GM21423 (cell line): ENCODE results near the gene IFT52.

Experiments
- ATAC-seq: cut with Tn5 transposase; IDR thresholded peaks from one replicate; pipeline ENCODE4 v1.9.1; 2021; ENCODE audit warnings: mild to moderate bottlenecking, moderate library complexity; ENCODE audit not compliant: unreplicated experiment

IFT52 gene

DNA sequence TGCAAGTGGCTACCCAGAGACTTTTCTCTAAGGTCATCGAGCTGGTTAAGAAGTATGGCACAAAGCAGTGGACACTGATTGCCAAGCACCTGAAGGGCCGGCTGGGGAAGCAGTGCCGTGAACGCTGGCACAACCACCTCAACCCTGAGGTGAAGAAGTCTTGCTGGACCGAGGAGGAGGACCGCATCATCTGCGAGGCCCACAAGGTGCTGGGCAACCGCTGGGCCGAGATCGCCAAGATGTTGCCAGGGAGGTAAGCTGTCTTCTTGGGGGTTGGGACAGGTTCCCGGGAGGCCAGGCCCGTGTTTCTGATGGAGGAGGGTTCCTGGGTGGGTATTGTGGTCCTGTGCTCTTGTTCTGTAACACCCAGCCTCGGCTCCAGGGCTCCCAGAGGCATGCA, 96.1 kb downstream of the IFT52 start:
- ATAC-seq = no peak

DNA sequence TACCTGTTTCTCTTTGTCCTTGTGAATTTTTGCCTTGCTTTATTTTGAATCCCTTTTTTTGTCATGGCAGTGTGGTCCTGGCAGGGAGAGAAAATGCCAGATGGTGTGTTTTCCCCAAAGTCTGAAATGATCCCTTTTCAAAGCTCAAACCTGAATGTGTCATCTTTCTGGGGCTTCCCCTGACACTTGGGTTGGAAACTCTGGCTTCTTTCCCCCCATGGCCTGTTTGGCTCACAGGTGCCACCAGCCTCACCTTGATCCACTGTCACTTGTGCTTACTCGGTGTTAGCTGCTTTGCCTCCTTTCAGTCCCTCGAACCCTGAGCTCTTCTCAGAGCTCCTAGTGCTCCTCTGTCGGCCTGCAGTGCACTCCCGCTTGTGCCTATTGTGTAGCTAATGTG, 98.4 kb downstream of the IFT52 start:
- no peak for ATAC-seq

DNA sequence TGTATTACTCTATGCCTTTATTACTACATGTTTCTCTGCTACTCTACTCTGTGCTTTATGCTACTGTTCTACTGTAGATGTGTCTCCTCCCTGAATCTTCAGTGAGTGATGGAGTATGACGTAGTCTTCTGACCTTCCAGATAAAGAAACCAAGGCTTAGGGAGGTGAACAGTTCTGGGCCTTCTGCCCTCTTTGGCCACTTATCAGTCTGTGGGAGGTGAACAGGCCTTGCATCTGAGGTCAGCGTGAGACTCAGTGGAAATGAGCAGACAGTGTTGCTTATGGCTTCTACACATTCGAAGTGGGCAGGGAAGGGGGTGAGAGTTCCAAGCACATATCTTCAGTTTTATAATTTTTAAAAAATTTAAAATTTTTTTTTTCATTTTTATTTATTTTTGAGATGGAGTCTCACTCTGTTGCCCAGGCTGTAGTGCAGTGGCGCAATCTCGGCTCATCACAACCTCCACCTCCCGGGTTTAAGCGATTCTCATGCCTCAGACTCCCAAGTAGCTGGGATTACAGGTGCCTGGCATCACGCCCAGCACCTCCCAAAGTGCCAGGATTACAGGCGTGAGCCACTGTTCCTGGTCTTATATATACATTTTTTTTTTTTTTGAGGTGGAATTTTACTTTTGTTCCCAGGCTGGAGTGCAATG, 100.3 kb downstream of the IFT52 start:
- ATAC-seq = no peak

DNA sequence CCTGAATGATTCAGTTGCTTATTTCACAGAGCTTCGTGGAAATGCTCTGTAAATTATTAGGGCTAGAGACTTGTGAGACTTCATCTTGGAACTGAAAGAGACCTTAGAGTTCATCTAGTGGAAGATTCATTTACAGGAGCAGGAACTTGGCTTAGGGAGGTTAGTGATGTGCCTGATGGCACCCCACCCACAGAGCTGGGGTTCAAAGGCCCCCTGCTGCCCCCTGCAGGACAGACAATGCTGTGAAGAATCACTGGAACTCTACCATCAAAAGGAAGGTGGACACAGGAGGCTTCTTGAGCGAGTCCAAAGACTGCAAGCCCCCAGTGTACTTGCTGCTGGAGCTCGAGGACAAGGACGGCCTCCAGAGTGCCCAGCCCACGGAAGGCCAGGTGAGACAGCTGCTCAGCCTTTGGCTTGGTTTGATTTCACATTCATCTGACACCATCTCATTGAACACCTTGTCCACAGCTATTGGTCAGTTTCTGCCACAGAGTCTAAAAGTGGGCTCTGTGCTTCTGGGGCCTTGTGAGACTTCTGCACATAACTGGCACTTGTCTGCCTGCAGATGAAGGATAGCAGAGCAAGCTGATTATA, 101.3 kb downstream of the IFT52 start:
- ATAC-seq = peak; percentile 58

DNA sequence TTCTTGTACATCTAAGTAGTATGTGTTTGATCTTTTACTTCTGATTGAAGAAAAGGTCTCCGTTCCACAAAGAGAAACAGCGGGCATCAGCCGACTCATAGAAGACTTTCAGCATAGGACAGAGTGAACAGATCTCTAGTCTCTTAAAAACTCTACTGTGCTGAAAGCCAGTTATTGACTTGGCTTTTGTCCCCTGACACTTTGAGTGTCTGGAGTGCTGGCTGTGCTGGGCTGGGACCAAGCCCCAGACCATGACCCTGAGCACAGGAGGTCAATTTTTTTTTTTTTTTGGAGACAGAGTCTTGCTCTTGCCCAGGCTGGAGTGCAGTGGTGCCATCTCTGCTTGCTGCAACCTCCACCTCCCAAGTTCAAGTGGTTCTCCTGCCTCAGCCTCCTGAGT, 104.0 kb downstream of the IFT52 start:
- no peak for ATAC-seq

DNA sequence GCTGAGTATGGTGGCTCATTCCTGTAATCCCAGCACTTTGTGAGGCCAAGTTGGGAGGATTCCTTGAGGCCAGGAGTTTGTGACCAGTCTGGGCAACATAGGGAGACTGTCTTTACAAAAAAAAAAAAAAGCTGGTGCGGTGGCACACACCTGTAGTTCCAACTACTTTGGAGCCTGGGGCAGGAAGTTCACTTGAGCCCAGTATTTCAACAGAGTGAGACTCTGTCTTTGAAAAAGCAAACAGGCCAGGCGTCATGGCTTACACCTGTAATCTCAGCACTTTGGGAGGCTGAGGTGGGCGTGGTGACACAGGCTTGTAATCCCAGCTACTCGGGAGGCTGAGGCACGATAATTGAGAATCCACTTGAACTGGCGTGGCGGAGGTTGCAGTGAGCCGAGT, 104.8 kb downstream of the IFT52 start:
- no peak for ATAC-seq
